Mesenchymal stem cell (in vitro differentiated cells and primary cell): ENCODE results near the gene EHD1.

ENCODE experiments used
- DNase-seq: peaks from one replicate; pipeline ENCODE4 v3.0.0-alpha.2; 2013
- H2AFZ ChIP-seq: one replicate; pipeline ENCODE4 v1.6.1; 2013; ENCODE audit warnings: low read depth, mild to moderate bottlenecking, control low read depth, inconsistent platforms, low read length, moderate library complexity
- H2AK5ac ChIP-seq: 2 replicates; pipeline ENCODE4 v1.6.1; 2013; ENCODE audit warnings: low read length, moderate library complexity, mild to moderate bottlenecking, inconsistent platforms; ENCODE audit not compliant: severe bottlenecking
- H2BK120ac ChIP-seq: one replicate; pipeline ENCODE4 v1.6.1; 2013; ENCODE audit warnings: low read depth, mild to moderate bottlenecking, inconsistent platforms, low read length, moderate library complexity
- H2BK12ac ChIP-seq, 2 experiments: one replicate each; pipeline ENCODE4 v1.6.1; 2013; ENCODE audit warnings: inconsistent platforms in 2 of 2, low read length in 2 of 2, mild to moderate bottlenecking in 2 of 2, moderate library complexity in 2 of 2, control low read depth in 1 of 2
- H2BK15ac ChIP-seq: one replicate; pipeline ENCODE4 v1.6.1; 2013; ENCODE audit warnings: mild to moderate bottlenecking, low read depth, inconsistent platforms; ENCODE audit not compliant: poor library complexity, severe bottlenecking
- H2BK5ac ChIP-seq: 2 replicates; pipeline ENCODE4 v1.6.1; 2013; ENCODE audit warnings: low read depth, mild to moderate bottlenecking, low read length, control low read depth, inconsistent platforms; ENCODE audit not compliant: poor library complexity, severe bottlenecking
- H3K14ac ChIP-seq, 2 experiments: one replicate each; pipeline ENCODE4 v1.6.1; 2013; ENCODE audit warnings: inconsistent platforms in 2 of 2, low read length in 2 of 2, control low read depth in 1 of 2, mild to moderate bottlenecking in 1 of 2, moderate library complexity in 1 of 2
- H3K18ac ChIP-seq, 2 experiments: one replicate each; pipeline ENCODE4 v1.6.1; 2013; ENCODE audit warnings: inconsistent platforms in 2 of 2, low read length in 2 of 2, control low read depth in 1 of 2, low read depth in 1 of 2, mild to moderate bottlenecking in 1 of 2
- H3K23ac ChIP-seq, 2 experiments: one replicate each; pipeline ENCODE4 v1.6.1; 2013; ENCODE audit warnings: inconsistent platforms in 2 of 2, low read length in 2 of 2, mild to moderate bottlenecking in 2 of 2, moderate library complexity in 2 of 2, control low read depth in 1 of 2
- H3K27ac ChIP-seq: 2 replicates; pipeline ENCODE4 v1.5.1; 2013; ENCODE audit warnings: mild to moderate bottlenecking, moderate library complexity, low read length, control low read depth, inconsistent platforms; ENCODE audit not compliant: poor library complexity, severe bottlenecking
- H3K27me3 ChIP-seq, 2 experiments: 2 replicates each; pipeline versions ENCODE4 v1.6.1 to v1.7.0; 2013; ENCODE audit warnings: low read length in 2 of 2, mild to moderate bottlenecking in 2 of 2, moderate library complexity in 2 of 2, control low read depth in 1 of 2, inconsistent platforms in 1 of 2; ENCODE audit not compliant: control insufficient read depth in 1 of 2, insufficient read depth in 1 of 2
- H3K36me3 ChIP-seq, 2 experiments: 2 replicates each; pipeline versions ENCODE4 v1.6.1 to v1.7.0; 2013; ENCODE audit warnings: low read length in 2 of 2, control low read depth in 1 of 2, inconsistent platforms in 1 of 2, low read depth in 1 of 2, mild to moderate bottlenecking in 1 of 2; ENCODE audit not compliant: insufficient read depth in 2 of 2, control insufficient read depth in 1 of 2
- H3K4ac ChIP-seq, 2 experiments: one replicate each; pipeline ENCODE4 v1.6.1; 2013; ENCODE audit warnings: inconsistent platforms in 2 of 2, low read length in 2 of 2, mild to moderate bottlenecking in 2 of 2, moderate library complexity in 2 of 2, control low read depth in 1 of 2, low read depth in 1 of 2
- H3K4me1 ChIP-seq: 2 replicates; pipeline ENCODE4 v1.6.1; 2013; ENCODE audit warnings: low read depth, low read length, control low read depth; ENCODE audit not compliant: control insufficient read depth, insufficient read depth
- H3K4me2 ChIP-seq: 2 replicates; pipeline ENCODE4 v1.6.1; 2013; ENCODE audit warnings: low read length, mild to moderate bottlenecking, inconsistent platforms; ENCODE audit not compliant: poor library complexity, severe bottlenecking
- H3K4me3 ChIP-seq, 2 experiments: 2 replicates each; pipeline versions ENCODE4 v1.5.1 to v1.7.0; 2013; ENCODE audit warnings: low read length in 2 of 2, mild to moderate bottlenecking in 2 of 2, control low read depth in 1 of 2, low read depth in 1 of 2; ENCODE audit not compliant: insufficient read depth in 1 of 2
- H3K79me1 ChIP-seq: replicated peaks from 2 replicates; pipeline ENCODE4 v1.6.1; 2013; ENCODE audit warnings: mild to moderate bottlenecking, control low read depth, low read length, inconsistent platforms; ENCODE audit not compliant: poor library complexity, severe bottlenecking
- H3K9ac ChIP-seq: 2 replicates; pipeline ENCODE4 v1.7.0; 2013; ENCODE audit warnings: mild to moderate bottlenecking, low read length, moderate library complexity
- H3K9me3 ChIP-seq: 2 replicates; pipeline ENCODE4 v1.7.0; 2013; ENCODE audit warnings: mild to moderate bottlenecking, low read length; ENCODE audit not compliant: control insufficient read depth
- H4K8ac ChIP-seq: one replicate; pipeline ENCODE4 v1.6.1; 2013; ENCODE audit warnings: inconsistent platforms, mild to moderate bottlenecking, low read length, moderate library complexity
- H4K91ac ChIP-seq: one replicate; pipeline ENCODE4 v1.6.1; 2013; ENCODE audit warnings: mild to moderate bottlenecking, low read length, inconsistent platforms
- WGBS: methylation state at CpG from one replicate; pipeline ENCODE4 v1.1.7; 2013; ENCODE audit warnings: mixed read lengths; 5-methylcytosine and 5-hydroxymethylcytosine counted together

Gene EHD1

DNA sequence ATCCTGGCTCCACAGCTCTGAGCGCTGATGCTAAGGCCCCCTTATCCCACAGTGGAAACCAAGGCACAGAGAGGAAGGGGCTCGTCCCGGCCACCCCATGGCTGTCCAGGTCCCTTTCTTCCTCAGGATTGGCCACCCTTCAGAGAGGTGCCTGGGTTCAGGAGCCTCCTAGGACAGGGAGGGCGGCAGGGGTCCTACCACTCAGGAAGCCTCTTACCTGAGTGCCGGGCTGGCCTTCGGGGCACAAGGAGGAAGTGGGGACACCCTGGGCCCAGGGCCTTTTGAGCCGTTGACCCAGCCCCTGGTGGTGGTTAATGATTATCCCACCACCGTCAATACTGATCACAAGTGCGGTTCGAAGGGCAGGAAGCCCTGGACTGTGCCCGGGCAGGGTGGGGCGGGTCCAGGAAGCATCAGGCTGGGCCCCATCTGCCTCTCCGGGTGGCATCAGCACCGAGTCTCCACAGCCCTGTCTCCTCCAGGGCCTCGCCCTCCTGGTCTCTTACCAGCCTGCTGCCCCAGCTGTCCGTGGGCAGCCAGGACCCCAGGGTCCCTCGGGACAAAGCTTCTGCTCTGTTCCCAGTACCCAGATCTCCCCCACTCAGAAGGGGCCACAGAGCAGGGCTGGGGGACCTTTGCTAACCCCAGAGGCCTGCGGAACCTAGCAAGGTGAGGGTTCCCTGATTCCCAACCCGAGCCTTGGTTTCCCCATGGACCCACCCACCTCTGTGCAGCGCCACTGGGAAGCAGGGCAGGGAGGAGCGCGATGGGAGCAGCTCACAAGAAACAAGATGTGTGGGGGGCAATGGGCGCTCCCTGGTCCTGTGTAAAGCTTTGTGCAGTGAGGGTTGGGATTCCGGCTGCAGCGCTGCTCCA lies 15.0 kb upstream of the EHD1 start:
- DNase-seq: no peak
- WGBS: 92% methylated on average over 25 of the region's 25 CpGs
- Histone ChIP-seq H3K4me2 (no peak overlapping the region), H3K36me3 (peaks cover 37 to 39% of the 10 kb centered on the region in 2 experiments), H2BK120ac (no peak overlapping the region), H2BK12ac (peak overlapping the region in 1 of 2 experiments; percentile 25), H3K14ac (no peak overlapping the region), H3K23ac (no peak overlapping the region), H3K18ac (peak overlapping the region in 1 of 2 experiments; percentile 86), H3K9ac (no peak overlapping the region), H4K8ac (no peak overlapping the region), H3K79me1 (no peaks in the 10 kb centered on the region), H2BK5ac (no peak overlapping the region), H4K91ac (peak overlapping the region; percentile 3), H3K27me3 (no peaks in the 10 kb centered on the region), H3K27ac (no peak overlapping the region), H3K4ac (no peak overlapping the region), H2AK5ac (no peak overlapping the region), H2BK15ac (no peak overlapping the region), H3K9me3 (no peaks in the 10 kb centered on the region), H3K4me1 (peaks cover 20% of the 10 kb centered on the region), H2AFZ (no peak overlapping the region), H3K4me3 (no peak overlapping the region)

- Histone ChIP-seq H2BK15ac (no peak overlapping the region), H3K79me1 (no peaks in the 10 kb centered on the region), H3K27me3 (no peaks in the 10 kb centered on the region), H3K9me3 (no peaks in the 10 kb centered on the region), H3K4me1 (peaks cover 25% of the 10 kb centered on the region), H3K23ac (no peak overlapping the region), H2BK120ac (no peak overlapping the region), H3K4ac (no peak overlapping the region), H2AK5ac (peak overlapping the region; percentile 34), H2AFZ (no peak overlapping the region), H3K18ac (no peak overlapping the region), H3K14ac (no peak overlapping the region), H4K8ac (no peak overlapping the region), H3K4me2 (no peak overlapping the region), H2BK5ac (no peak overlapping the region), H3K27ac (no peak overlapping the region), H3K36me3 (peaks cover 30 to 33% of the 10 kb centered on the region in 2 experiments), H2BK12ac (no peak overlapping the region), H4K91ac (no peak overlapping the region), H3K9ac (no peak overlapping the region), H3K4me3 (no peak overlapping the region)
- 95% methylated on average over 10 of the region's 10 CpGs for WGBS
- no peak for DNase-seq
Observed at GRCh38 chr11:64892838-64893193, 14.4 kb upstream of the EHD1 start.

DNA sequence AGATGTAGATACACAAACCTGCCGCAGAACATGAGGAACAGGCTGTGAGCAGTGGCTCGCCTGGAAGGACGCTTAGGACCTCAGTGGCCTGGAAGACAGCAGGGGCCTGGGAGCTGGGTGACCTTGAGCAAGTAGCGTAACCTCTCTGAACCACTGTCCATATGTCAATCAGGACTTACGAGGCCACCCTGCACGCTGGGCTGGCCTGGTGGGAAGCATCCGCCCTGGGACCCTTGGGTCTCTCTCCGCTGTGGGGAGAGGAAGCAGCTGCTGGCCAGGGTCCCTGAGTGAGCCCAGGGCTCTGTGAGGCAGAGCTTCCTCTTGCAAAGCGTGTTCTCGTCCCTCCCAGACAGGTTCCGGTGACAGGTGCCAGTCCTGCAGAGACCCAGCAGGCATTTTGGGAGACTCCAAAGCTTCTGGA lies 14.0 kb upstream of the EHD1 start:
- Histone ChIP-seq H2BK5ac (no peak overlapping the region), H3K36me3 (peaks cover 28 to 29% of the 10 kb centered on the region in 2 experiments), H3K4ac (no peak overlapping the region), H3K18ac (no peak overlapping the region), H3K4me1 (peaks cover 27% of the 10 kb centered on the region), H2BK120ac (no peak overlapping the region), H3K23ac (no peak overlapping the region), H3K27me3 (no peaks in the 10 kb centered on the region), H2BK12ac (no peak overlapping the region), H2AK5ac (no peak overlapping the region), H2AFZ (no peak overlapping the region), H3K4me2 (no peak overlapping the region), H2BK15ac (no peak overlapping the region), H4K91ac (peak overlapping the region; percentile 40), H3K27ac (no peak overlapping the region), H3K9me3 (no peaks in the 10 kb centered on the region), H4K8ac (no peak overlapping the region), H3K14ac (no peak overlapping the region), H3K4me3 (no peak overlapping the region), H3K79me1 (no peaks in the 10 kb centered on the region), H3K9ac (no peak overlapping the region)
- no peak for DNase-seq
- WGBS: 90% methylated on average over 11 of the region's 11 CpGs

GRCh38 chr11:64891880-64892279 lies 13.5 kb upstream of the EHD1 start:
- H3K4me2 ChIP-seq: no peak overlapping the region
- H2BK120ac ChIP-seq: no peak overlapping the region
- no peak overlapping the region for H2AFZ ChIP-seq
- H2AK5ac ChIP-seq: no peak overlapping the region
- H3K9me3 ChIP-seq: no peaks in the 10 kb centered on the region
- no peak overlapping the region for H2BK15ac ChIP-seq
- no peaks in the 10 kb centered on the region for H3K79me1 ChIP-seq
- H2BK12ac ChIP-seq: peak overlapping the region in 1 of 2 experiments; percentile 21
- no peak overlapping the region for H4K8ac ChIP-seq
- H3K14ac ChIP-seq: peak overlapping the region in 1 of 2 experiments; percentile 7
- no peak overlapping the region for H3K18ac ChIP-seq
- peaks cover 27% of the 10 kb centered on the region for H3K4me1 ChIP-seq
- 75% methylated on average over 4 of the region's 5 CpGs for WGBS
- H3K4me3 ChIP-seq: no peak overlapping the region
- H3K23ac ChIP-seq: no peak overlapping the region
- peaks cover 24 to 25% of the 10 kb centered on the region in 2 experiments for H3K36me3 ChIP-seq
- no peak overlapping the region for H2BK5ac ChIP-seq
- no peaks in the 10 kb centered on the region for H3K27me3 ChIP-seq
- no peak overlapping the region for H3K27ac ChIP-seq
- no peak overlapping the region for H4K91ac ChIP-seq
- no peak overlapping the region for H3K4ac ChIP-seq
- DNase-seq: no peak
- H3K9ac ChIP-seq: no peak overlapping the region
